Activated naive CD8-positive, alpha-beta T cell treated with anti-CD3 and anti-CD28 coated beads for 36 hours (primary cell): ENCODE results near the gene ENGASE. TPM values are rescaled to one million over a fixed set of nuclear protein-coding genes. Genes with fewer than 3 reads are reported as not detected.
A peak's percentile ranks its signal among the peaks of the same experiment; 100 is the strongest.
"Not testable (repeated sequence)": the region's sequence is repeated elsewhere in the genome, so short reads cannot be mapped to it uniquely, and the experiment has no call there.

Experiments used
- DNase-seq: peaks from one replicate; pipeline ENCODE4 v3.0.0; 2021
- H3K27ac Mint-ChIP-seq: one replicate; pipeline ENCODE4 v1.8.0; 2022; ENCODE audit warnings: mild to moderate bottlenecking, moderate library complexity, mixed read lengths
- H3K27me3 Mint-ChIP-seq: one replicate; pipeline ENCODE4 v1.8.0; 2022; ENCODE audit warnings: mild to moderate bottlenecking, mixed read lengths
- H3K36me3 Mint-ChIP-seq: one replicate; pipeline ENCODE4 v1.8.0; 2021; ENCODE audit warnings: mild to moderate bottlenecking, mixed read lengths
- H3K4me1 Mint-ChIP-seq: one replicate; pipeline ENCODE4 v1.8.0; 2021; ENCODE audit warnings: mixed read lengths
- H3K4me3 Mint-ChIP-seq: one replicate; pipeline ENCODE4 v1.8.0; 2022; ENCODE audit warnings: mild to moderate bottlenecking, moderate library complexity, mixed read lengths
- H3K9me3 Mint-ChIP-seq: one replicate; pipeline ENCODE4 v1.8.0; 2022; ENCODE audit warnings: mixed read lengths
- total RNA-seq, 2 experiments: library from RNA; stranded (reverse); gene quantifications; one replicate each; pipeline ENCODE4 v1.2.3, GENCODE V29; 2021

ENGASE gene
- 10 to 100 TPM; 23.4 to 26.3 TPM for total RNA-seq

- peak; percentile 97 for DNase-seq
- Mint-ChIP-seq H3K27me3 (no peaks in the 10 kb centered on the region), H3K9me3 (no peaks in the 10 kb centered on the region), H3K36me3 (peaks cover 11% of the 10 kb centered on the region), H3K4me1 (peaks cover 13% of the 10 kb centered on the region), H3K4me3 (peak within 1 kb of the TSS; percentile 93), H3K27ac (peak within 1 kb of the TSS; percentile 85)
Measured at GRCh38 chr17:79074649-79075445, at the start of gene ENGASE. ENGASE (plus strand) TSS chr17:79074824; CDS start chr17:79074945, 121 bp downstream.

GRCh38 chr17:79024901-79025737 lies 49.5 kb upstream of the ENGASE start:
- Mint-ChIP-seq H3K27ac (no peak overlapping the region), H3K9me3 (no peaks in the 10 kb centered on the region), H3K27me3 (peaks cover 27% of the 10 kb centered on the region), H3K4me3 (peak overlapping the region; percentile 82), H3K36me3 (no peaks in the 10 kb centered on the region), H3K4me1 (peaks cover 7% of the 10 kb centered on the region)
- DNase-seq = no peak

GRCh38 chr17:79026376-79027273 lies 48.0 kb upstream of the ENGASE start:
- DNase-seq = no peak
- peaks cover 27% of the 10 kb centered on the region for H3K27me3 Mint-ChIP-seq
- H3K27ac Mint-ChIP-seq = no peak overlapping the region
- H3K4me1 Mint-ChIP-seq = peaks cover 7% of the 10 kb centered on the region
- no peaks in the 10 kb centered on the region for H3K9me3 Mint-ChIP-seq
- H3K4me3 Mint-ChIP-seq = no peak overlapping the region
- no peaks in the 10 kb centered on the region for H3K36me3 Mint-ChIP-seq

GRCh38 chr17:79027274-79027924 lies 47.2 kb upstream of the ENGASE start:
- Mint-ChIP-seq H3K27ac (no peak overlapping the region), H3K36me3 (no peaks in the 10 kb centered on the region)

GRCh38 chr17:79027925-79028491 lies 46.6 kb upstream of the ENGASE start:
- Mint-ChIP-seq H3K27ac (no peak overlapping the region), H3K9me3 (no peaks in the 10 kb centered on the region), H3K4me3 (no peak overlapping the region), H3K4me1 (peaks cover 7% of the 10 kb centered on the region), H3K36me3 (no peaks in the 10 kb centered on the region), H3K27me3 (peaks cover 24% of the 10 kb centered on the region)
- no peak for DNase-seq

More at GRCh38 chr17:79027274-79027924, 47.2 kb upstream of the ENGASE start:
- H3K4me3 Mint-ChIP-seq = no peak overlapping the region
- peaks cover 7% of the 10 kb centered on the region for H3K4me1 Mint-ChIP-seq
- no peak for DNase-seq
- H3K9me3 Mint-ChIP-seq = no peaks in the 10 kb centered on the region
- peaks cover 24% of the 10 kb centered on the region for H3K27me3 Mint-ChIP-seq

- no peak overlapping the region for H3K4me3 Mint-ChIP-seq
Measured at GRCh38 chr17:79028496-79029326, 45.9 kb upstream of the ENGASE start.

DNA sequence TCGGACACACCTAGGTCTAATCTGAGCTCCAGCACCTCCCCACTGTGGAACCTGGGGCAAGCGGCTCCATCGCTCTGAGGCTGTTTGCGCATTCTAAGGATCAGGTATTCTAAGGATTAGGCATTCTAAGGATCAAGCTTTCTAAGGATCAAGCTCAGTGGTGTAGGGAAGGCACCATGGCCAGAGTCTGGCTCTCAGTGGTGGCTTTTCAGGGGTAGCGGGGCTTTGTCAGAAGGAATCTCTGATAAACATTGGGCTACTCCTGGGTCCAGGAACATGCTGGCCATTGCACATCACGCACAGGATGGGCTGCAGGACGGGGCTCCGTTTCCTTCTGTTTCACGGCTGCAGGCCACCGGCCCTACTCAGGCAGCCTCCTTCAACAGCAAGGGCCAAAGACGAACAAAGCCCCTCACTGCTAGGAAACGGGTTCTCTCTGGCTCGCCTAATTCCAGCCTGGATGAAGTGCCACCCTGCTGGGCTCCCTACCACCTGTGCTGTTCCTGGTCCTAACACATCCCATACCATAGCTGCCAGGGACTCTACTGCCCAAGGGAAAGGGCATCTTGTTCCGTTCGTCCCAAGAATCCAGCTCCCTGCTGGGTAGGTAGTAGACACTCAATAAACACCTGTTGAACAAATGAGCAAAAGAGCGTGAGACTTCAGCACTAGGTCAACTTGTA lies 45.2 kb upstream of the ENGASE start:
- Mint-ChIP-seq H3K4me3 (no peak overlapping the region), H3K4me1 (peaks cover 2% of the 10 kb centered on the region), H3K27ac (no peak overlapping the region), H3K36me3 (no peaks in the 10 kb centered on the region), H3K27me3 (peaks cover 15% of the 10 kb centered on the region), H3K9me3 (no peaks in the 10 kb centered on the region)
- DNase-seq = no peak

More at GRCh38 chr17:79028496-79029326, 45.9 kb upstream of the ENGASE start:
- no peaks in the 10 kb centered on the region for H3K9me3 Mint-ChIP-seq
- no peak overlapping the region for H3K27ac Mint-ChIP-seq
- H3K27me3 Mint-ChIP-seq = peaks cover 20% of the 10 kb centered on the region
- H3K4me1 Mint-ChIP-seq = peaks cover 5% of the 10 kb centered on the region
- no peaks in the 10 kb centered on the region for H3K36me3 Mint-ChIP-seq
- no peak for DNase-seq

DNA sequence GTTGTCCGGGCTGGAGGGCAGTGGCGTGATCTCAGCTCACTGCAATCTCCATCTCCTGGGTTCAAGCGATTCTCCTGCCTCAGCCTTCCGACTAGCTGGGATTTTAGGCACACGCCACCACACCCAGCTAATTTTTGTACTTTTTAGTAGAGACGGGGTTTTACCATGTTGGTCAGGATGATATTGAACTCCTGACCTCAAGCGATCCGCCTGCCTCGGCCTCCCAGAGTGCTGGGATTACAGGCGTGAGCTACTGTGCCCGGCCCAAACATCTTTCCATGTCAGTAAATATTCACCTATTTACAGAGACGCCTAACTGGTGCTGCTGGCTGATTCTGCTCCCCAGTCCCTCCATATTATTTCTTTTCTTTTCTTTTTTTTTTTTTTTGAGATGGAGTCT lies 44.0 kb upstream of the ENGASE start:
- H3K4me3 Mint-ChIP-seq, H3K4me1 Mint-ChIP-seq, H3K36me3 Mint-ChIP-seq, H3K9me3 Mint-ChIP-seq, H3K27ac Mint-ChIP-seq, DNase-seq, H3K27me3 Mint-ChIP-seq: not testable (repeated sequence)

DNA sequence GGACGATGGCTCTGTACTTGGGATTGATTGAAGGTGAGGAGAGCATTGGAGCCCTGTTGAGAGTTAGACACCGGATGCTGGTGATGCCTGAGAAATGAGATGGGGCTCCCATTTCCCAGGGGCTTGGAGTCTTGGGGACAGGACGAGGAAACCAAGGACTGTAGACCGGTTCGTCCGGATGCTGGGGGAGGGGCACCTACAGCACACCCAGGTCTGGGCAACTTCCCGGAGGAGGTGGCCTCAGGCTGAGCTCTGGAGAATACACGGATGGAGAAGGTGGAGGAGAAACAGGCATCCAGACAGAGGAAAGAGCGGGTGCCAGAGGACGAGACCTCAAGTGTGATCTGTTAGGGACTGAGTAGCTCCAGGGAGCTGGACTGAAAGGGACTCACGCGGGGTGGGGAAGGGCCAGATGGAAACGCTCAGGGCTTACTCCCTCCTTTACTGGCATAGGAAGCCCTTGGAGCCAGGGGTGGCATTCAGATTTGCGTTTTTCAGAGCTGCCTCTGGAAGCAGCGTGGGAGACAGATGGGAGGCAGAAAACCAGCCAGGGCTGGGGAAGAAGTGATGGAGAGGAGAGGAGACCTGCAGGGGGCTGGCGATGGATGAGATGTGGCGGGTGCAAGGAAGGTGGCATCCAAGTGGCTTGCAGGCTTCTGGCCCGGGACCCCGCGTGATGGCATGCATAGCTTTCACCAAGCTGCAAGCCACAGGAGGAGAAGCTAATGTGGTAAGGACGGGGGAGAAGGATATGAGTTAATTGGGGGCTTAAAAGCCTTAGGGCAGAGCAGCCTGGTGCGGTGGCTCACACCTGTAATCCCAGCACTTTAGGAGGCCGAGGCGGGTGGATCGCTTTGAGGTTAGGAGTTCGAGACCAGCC lies 42.4 kb upstream of the ENGASE start:
- Mint-ChIP-seq H3K27me3 (no peaks in the 10 kb centered on the region), H3K36me3 (no peaks in the 10 kb centered on the region), H3K4me3 (no peak overlapping the region), H3K9me3 (no peaks in the 10 kb centered on the region), H3K4me1 (no peaks in the 10 kb centered on the region), H3K27ac (no peak overlapping the region)
- DNase-seq = no peak

GRCh38 chr17:79033046-79033616 lies 41.5 kb upstream of the ENGASE start:
- no peak for DNase-seq
- H3K9me3 Mint-ChIP-seq = no peaks in the 10 kb centered on the region
- no peak overlapping the region for H3K4me3 Mint-ChIP-seq
- H3K36me3 Mint-ChIP-seq = no peaks in the 10 kb centered on the region
- H3K27me3 Mint-ChIP-seq = no peaks in the 10 kb centered on the region
- H3K4me1 Mint-ChIP-seq = no peaks in the 10 kb centered on the region
- no peak overlapping the region for H3K27ac Mint-ChIP-seq

- Mint-ChIP-seq H3K36me3 (no peaks in the 10 kb centered on the region), H3K9me3 (no peaks in the 10 kb centered on the region), H3K27me3 (no peaks in the 10 kb centered on the region), H3K27ac (no peak overlapping the region), H3K4me3 (no peak overlapping the region), H3K4me1 (peaks cover 1% of the 10 kb centered on the region)
- DNase-seq = no peak
Measured at GRCh38 chr17:79033741-79034501, 40.7 kb upstream of the ENGASE start.
